Superior temporal gyrus (tissue), 1 donor: ENCODE measurements around the gene YIPF5.

Experiments
- DNase-seq: peaks from one replicate; pipeline ENCODE4 v3.0.0-alpha.2; 2016; ENCODE audit errors: extremely low spot score

YIPF5 gene

DNA sequence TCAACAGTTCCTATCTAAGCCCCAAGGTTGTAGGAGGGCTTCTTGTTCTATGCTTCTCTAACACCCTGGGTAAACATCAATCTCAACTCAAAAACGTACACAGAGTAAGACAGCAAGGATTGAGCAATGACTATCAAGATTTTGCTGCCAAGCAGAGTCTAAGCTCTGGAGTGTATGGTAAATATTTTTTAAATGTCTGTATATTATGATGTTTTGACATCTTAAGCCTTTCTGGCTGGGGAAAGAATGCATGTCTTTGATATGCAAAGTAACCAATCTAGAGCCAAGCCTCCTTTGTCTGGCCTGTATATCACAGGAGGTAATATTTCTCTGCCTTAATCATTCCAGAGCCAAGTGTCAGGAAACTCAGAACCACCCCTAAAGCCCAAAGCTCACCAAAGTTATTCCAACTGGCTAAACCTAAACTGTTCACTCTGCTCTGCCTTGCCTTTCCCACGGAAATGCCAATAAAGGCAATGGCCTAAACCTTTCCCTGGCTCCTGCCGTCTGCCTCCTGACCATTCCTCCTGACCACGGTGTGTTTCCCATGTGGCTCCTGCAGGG, 45.2 kb downstream of the YIPF5 start:
- no peak for DNase-seq

DNA sequence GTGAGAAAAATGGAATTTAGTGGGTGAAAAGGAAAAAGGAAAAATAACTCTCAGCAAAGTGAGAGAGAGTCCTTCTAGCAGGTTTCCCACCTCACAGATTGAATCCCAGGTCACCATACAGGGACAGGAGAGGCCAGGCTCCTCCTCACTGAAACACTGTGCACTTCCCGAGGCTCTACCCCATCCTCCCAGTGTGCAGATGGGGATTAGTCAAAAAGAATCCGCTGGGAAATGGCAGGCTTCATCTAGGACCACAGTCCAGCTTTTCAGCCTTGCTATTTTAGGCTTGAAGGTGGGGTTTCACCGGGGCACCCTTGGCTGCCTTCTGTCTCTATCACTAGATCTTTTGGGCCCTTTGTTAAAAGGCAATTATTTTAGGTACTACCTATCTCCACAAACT, 47.8 kb downstream of the YIPF5 start:
- DNase-seq, result no peak

DNA sequence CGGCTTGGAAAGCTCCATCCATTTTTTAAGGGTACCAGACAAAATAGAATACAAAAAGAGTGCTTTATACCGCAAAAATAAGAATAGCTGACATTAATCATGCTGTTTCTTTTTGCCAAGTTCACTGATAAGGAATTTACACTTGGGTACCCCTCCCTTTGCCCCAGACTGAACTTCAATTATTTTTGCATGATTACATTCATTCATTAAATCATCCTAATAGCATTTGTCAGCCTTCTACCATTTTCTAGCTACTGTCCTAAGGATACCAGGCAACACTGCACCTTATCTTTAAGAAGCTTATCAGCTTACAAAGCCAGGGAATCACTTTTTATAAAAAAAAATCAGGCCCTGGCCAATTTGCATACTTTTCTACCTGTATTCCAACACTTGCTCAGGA, 48.4 kb downstream of the YIPF5 start:
- no peak for DNase-seq

DNA sequence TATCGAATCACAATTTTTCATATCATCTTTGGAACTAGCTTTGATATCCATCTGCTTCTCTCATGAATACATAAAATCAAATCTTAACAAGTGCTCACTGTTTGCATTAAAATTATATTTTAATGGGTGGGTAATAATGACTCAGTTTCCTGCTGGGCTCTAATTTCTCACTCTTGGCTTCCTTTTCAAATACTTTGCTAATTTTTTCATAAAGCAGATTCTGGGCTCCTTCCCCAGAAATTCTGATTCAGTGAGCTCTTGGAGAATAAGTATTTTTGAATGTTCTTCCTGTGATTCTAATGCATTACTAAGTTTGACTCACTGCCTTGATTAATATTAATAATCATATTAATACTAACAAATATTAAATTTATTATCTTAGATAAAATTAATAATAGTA, 48.9 kb downstream of the YIPF5 start:
- no peak for DNase-seq

DNA sequence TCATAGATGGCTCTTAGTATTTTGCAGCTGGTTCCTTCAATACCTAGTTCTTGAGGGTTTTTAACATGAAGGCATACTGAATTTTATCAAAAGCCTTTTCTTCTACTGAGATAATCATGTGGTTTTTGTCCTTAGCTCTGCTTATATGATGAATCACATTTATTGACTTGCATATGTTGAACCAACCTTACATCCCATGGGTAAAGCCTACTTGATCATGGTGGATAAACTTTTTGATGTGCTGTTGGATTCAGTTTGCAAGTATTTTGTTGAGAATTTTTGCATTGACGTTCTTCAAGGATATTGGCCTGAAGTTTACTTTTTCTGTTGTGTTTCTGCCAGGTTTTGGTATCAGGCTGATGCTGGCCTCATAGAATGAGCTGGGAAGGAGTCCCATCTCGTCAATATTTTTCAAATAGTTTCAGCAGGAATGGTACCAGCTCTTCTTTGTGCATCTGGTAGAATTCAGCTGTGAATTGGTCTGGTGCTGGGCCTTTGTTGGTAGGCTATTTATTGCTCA, 49.7 kb downstream of the YIPF5 start:
- DNase-seq, result no peak

DNA sequence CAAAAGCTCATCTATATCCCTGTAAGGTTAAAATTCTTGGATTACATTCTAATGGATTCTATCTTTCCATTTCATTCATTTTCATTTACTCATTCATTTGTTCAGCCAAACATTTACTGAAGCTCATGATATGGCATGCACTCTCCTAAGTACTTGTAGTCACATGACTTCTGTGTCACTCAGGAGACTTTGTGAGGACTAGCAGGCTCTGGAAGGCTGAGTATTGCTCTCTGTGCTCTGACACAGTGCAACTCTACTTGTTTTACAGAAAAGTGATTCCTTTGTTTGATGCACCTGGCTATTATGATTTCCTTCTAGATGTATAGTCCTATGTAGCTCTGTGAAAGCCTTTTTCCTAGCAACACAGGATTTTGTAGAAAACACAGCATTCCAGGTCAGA, 53.0 kb downstream of the YIPF5 start:
- DNase-seq, result no peak

DNA sequence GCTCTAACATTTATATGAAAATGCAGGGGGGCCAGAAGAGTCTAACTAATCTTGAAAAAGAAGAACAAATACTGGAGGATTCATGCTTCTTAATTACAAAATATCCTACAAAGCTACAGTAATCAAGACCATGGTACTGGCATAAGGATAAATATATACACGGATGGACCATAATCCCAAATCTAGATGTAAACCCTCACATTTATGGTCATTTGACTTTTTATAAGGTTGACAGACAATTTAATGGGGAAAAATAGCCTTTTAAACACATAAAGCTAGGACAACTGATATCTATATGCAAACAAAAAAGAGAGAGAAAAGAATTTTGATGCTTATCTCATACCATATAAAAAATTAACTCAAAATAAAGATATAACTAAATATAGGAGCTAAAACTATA, 55.9 kb downstream of the YIPF5 start:
- no peak for DNase-seq
